ENCODE measurements around the gene PTPN9. TPM values are rescaled to one million over a fixed set of nuclear protein-coding genes. Genes with fewer than 3 reads are reported as not detected.
"Not testable (repeated sequence)": the region's sequence is repeated elsewhere in the genome, so short reads cannot be mapped to it uniquely, and the experiment has no call there.

Gene PTPN9
- polyA plus RNA-seq, 2 donors, result 3.1 to 6.5 TPM

GRCh38 chr15:75538376-75538775 lies 40.7 kb downstream of the PTPN9 start:
- no peaks in the 10 kb centered on the region for H3K9me3 ChIP-seq (ENCODE audit: control insufficient read depth in 2 of 2, insufficient read depth in 1 of 2, low read depth in 1 of 2, low read length in 1 of 2)
- no peak overlapping the region for H3K27ac ChIP-seq (ENCODE audit: low read depth in 2 of 2, low read length in 1 of 2)
- no peaks in the 10 kb centered on the region for H3K4me1 ChIP-seq (ENCODE audit: control insufficient read depth in 2 of 2, insufficient read depth in 2 of 2, low read length in 1 of 2)
- no peaks in the 10 kb centered on the region for H3K27me3 ChIP-seq (ENCODE audit: control insufficient read depth in 1 of 2, insufficient read depth in 2 of 2, low read length in 2 of 2)
- H3K36me3 ChIP-seq (ENCODE audit: control insufficient read depth in 2 of 2, insufficient read depth in 2 of 2, low read length in 1 of 2), result no peaks in the 10 kb centered on the region
- H3K4me3 ChIP-seq (ENCODE audit: low read depth in 1 of 2, low read length in 2 of 2), result no peak overlapping the region
- WGBS, 2 donors, result 66 to 72% methylated on average over 7 of the region's 7 CpGs

- Histone ChIP-seq H3K27ac (ENCODE audit: low read depth in 2 of 2, low read length in 1 of 2) (no peak overlapping the region), H3K9me3 (ENCODE audit: control insufficient read depth in 2 of 2, insufficient read depth in 1 of 2, low read depth in 1 of 2, low read length in 1 of 2) (no peaks in the 10 kb centered on the region), H3K4me3 (ENCODE audit: low read depth in 1 of 2, low read length in 2 of 2) (no peak overlapping the region), H3K4me1 (ENCODE audit: control insufficient read depth in 2 of 2, insufficient read depth in 2 of 2, low read length in 1 of 2) (peaks cover 0 to 4% of the 10 kb centered on the region in 2 donors), H3K36me3 (ENCODE audit: control insufficient read depth in 2 of 2, insufficient read depth in 2 of 2, low read length in 1 of 2) (no peaks in the 10 kb centered on the region), H3K27me3 (ENCODE audit: control insufficient read depth in 1 of 2, insufficient read depth in 2 of 2, low read length in 2 of 2) (no peaks in the 10 kb centered on the region)
- 70 to 73% methylated on average over 1 of the region's 1 CpG for WGBS, 2 donors
Measured at GRCh38 chr15:75533945-75534344, 45.2 kb downstream of the PTPN9 start.

- Histone ChIP-seq H3K4me1 (ENCODE audit: control insufficient read depth in 2 of 2, insufficient read depth in 2 of 2, low read length in 1 of 2) (peaks cover 0 to 4% of the 10 kb centered on the region in 2 donors), H3K27me3 (ENCODE audit: control insufficient read depth in 1 of 2, insufficient read depth in 2 of 2, low read length in 2 of 2) (no peaks in the 10 kb centered on the region), H3K4me3 (ENCODE audit: low read depth in 1 of 2, low read length in 2 of 2) (no peak overlapping the region), H3K9me3 (ENCODE audit: control insufficient read depth in 2 of 2, insufficient read depth in 1 of 2, low read depth in 1 of 2, low read length in 1 of 2) (no peaks in the 10 kb centered on the region), H3K27ac (ENCODE audit: low read depth in 2 of 2, low read length in 1 of 2) (peak overlapping the region; percentile 54 to 74), H3K36me3 (ENCODE audit: control insufficient read depth in 2 of 2, insufficient read depth in 2 of 2, low read length in 1 of 2) (no peaks in the 10 kb centered on the region)
- WGBS, 2 donors, result 42 to 45% methylated on average over 1 of the region's 1 CpG
Measured at GRCh38 chr15:75532413-75533250, 46.5 kb downstream of the PTPN9 start.

- WGBS, 2 donors, result 27 to 39% methylated on average over 3 of the region's 3 CpGs
- H3K4me3 ChIP-seq (ENCODE audit: low read depth in 1 of 2, low read length in 2 of 2), result no peak overlapping the region
- no peaks in the 10 kb centered on the region for H3K27me3 ChIP-seq (ENCODE audit: control insufficient read depth in 1 of 2, insufficient read depth in 2 of 2, low read length in 2 of 2)
- H3K27ac ChIP-seq (ENCODE audit: low read depth in 2 of 2, low read length in 1 of 2), result peak overlapping the region; percentile 14 to 29
- H3K4me1 ChIP-seq (ENCODE audit: control insufficient read depth in 2 of 2, insufficient read depth in 2 of 2, low read length in 1 of 2), result peaks cover 0 to 4% of the 10 kb centered on the region in 2 donors
- H3K36me3 ChIP-seq (ENCODE audit: control insufficient read depth in 2 of 2, insufficient read depth in 2 of 2, low read length in 1 of 2), result peaks cover 4% of the 10 kb centered on the region in 2 donors
- no peaks in the 10 kb centered on the region for H3K9me3 ChIP-seq (ENCODE audit: control insufficient read depth in 2 of 2, insufficient read depth in 1 of 2, low read depth in 1 of 2, low read length in 1 of 2)
Measured at GRCh38 chr15:75531041-75531450, 48.1 kb downstream of the PTPN9 start.

GRCh38 chr15:75530169-75530568 lies 48.9 kb downstream of the PTPN9 start:
- H3K27ac ChIP-seq (ENCODE audit: low read depth in 2 of 2, low read length in 1 of 2), result no peak overlapping the region
- 87 to 96% methylated on average over 4 of the region's 4 CpGs for WGBS, 2 donors
- H3K9me3 ChIP-seq (ENCODE audit: control insufficient read depth in 2 of 2, insufficient read depth in 1 of 2, low read depth in 1 of 2, low read length in 1 of 2), result no peaks in the 10 kb centered on the region
- H3K4me1 ChIP-seq (ENCODE audit: control insufficient read depth in 2 of 2, insufficient read depth in 2 of 2, low read length in 1 of 2), result peaks cover 0 to 4% of the 10 kb centered on the region in 2 donors
- peaks cover 4% of the 10 kb centered on the region in 2 donors for H3K36me3 ChIP-seq (ENCODE audit: control insufficient read depth in 2 of 2, insufficient read depth in 2 of 2, low read length in 1 of 2)
- H3K4me3 ChIP-seq (ENCODE audit: low read depth in 1 of 2, low read length in 2 of 2), result no peak overlapping the region
- no peaks in the 10 kb centered on the region for H3K27me3 ChIP-seq (ENCODE audit: control insufficient read depth in 1 of 2, insufficient read depth in 2 of 2, low read length in 2 of 2)

- H3K27ac ChIP-seq (ENCODE audit: low read depth in 2 of 2, low read length in 1 of 2); H3K27me3 ChIP-seq (ENCODE audit: control insufficient read depth in 1 of 2, insufficient read depth in 2 of 2, low read length in 2 of 2); H3K4me3 ChIP-seq (ENCODE audit: low read depth in 1 of 2, low read length in 2 of 2); H3K4me1 ChIP-seq (ENCODE audit: control insufficient read depth in 2 of 2, insufficient read depth in 2 of 2, low read length in 1 of 2); H3K9me3 ChIP-seq (ENCODE audit: control insufficient read depth in 2 of 2, insufficient read depth in 1 of 2, low read depth in 1 of 2, low read length in 1 of 2): not testable (repeated sequence)
- H3K36me3 ChIP-seq (ENCODE audit: control insufficient read depth in 2 of 2, insufficient read depth in 2 of 2, low read length in 1 of 2), result peaks cover 9 to 12% of the 10 kb centered on the region in 2 donors
- 75 to 81% methylated on average over 3 of the region's 3 CpGs for WGBS, 2 donors
Measured at GRCh38 chr15:75525756-75526155, 53.4 kb downstream of the PTPN9 start.

GRCh38 chr15:75523011-75523410 lies 56.1 kb downstream of the PTPN9 start:
- Histone ChIP-seq H3K4me3 (ENCODE audit: low read depth in 1 of 2, low read length in 2 of 2) (no peak overlapping the region), H3K27ac (ENCODE audit: low read depth in 2 of 2, low read length in 1 of 2) (no peak overlapping the region), H3K27me3 (ENCODE audit: control insufficient read depth in 1 of 2, insufficient read depth in 2 of 2, low read length in 2 of 2) (no peaks in the 10 kb centered on the region), H3K36me3 (ENCODE audit: control insufficient read depth in 2 of 2, insufficient read depth in 2 of 2, low read length in 1 of 2) (peaks cover 9 to 13% of the 10 kb centered on the region in 2 donors), H3K9me3 (ENCODE audit: control insufficient read depth in 2 of 2, insufficient read depth in 1 of 2, low read depth in 1 of 2, low read length in 1 of 2) (no peaks in the 10 kb centered on the region), H3K4me1 (ENCODE audit: control insufficient read depth in 2 of 2, insufficient read depth in 2 of 2, low read length in 1 of 2) (no peaks in the 10 kb centered on the region)
- 94 to 98% methylated on average over 2 of the region's 2 CpGs for WGBS, 2 donors

- no peaks in the 10 kb centered on the region for H3K4me1 ChIP-seq (ENCODE audit: control insufficient read depth in 2 of 2, insufficient read depth in 2 of 2, low read length in 1 of 2)
- H3K36me3 ChIP-seq (ENCODE audit: control insufficient read depth in 2 of 2, insufficient read depth in 2 of 2, low read length in 1 of 2), result peaks cover 4 to 8% of the 10 kb centered on the region in 2 donors
- no peak overlapping the region for H3K4me3 ChIP-seq (ENCODE audit: low read depth in 1 of 2, low read length in 2 of 2)
- H3K27ac ChIP-seq (ENCODE audit: low read depth in 2 of 2, low read length in 1 of 2), result no peak overlapping the region
- H3K27me3 ChIP-seq (ENCODE audit: control insufficient read depth in 1 of 2, insufficient read depth in 2 of 2, low read length in 2 of 2), result no peaks in the 10 kb centered on the region
- 90% methylated on average over 1 of the region's 1 CpG for WGBS, 2 donors
- H3K9me3 ChIP-seq (ENCODE audit: control insufficient read depth in 2 of 2, insufficient read depth in 1 of 2, low read depth in 1 of 2, low read length in 1 of 2), result no peaks in the 10 kb centered on the region
Measured at GRCh38 chr15:75517233-75517632, 61.9 kb downstream of the PTPN9 start.

GRCh38 chr15:75508840-75509532 lies 70.1 kb downstream of the PTPN9 start:
- no peaks in the 10 kb centered on the region for H3K4me1 ChIP-seq (ENCODE audit: control insufficient read depth in 2 of 2, insufficient read depth in 2 of 2, low read length in 1 of 2)
- H3K9me3 ChIP-seq (ENCODE audit: control insufficient read depth in 2 of 2, insufficient read depth in 1 of 2, low read depth in 1 of 2, low read length in 1 of 2), result no peaks in the 10 kb centered on the region
- no peak overlapping the region for H3K27ac ChIP-seq (ENCODE audit: low read depth in 2 of 2, low read length in 1 of 2)
- H3K4me3 ChIP-seq (ENCODE audit: low read depth in 1 of 2, low read length in 2 of 2), result no peak overlapping the region
- 65 to 71% methylated on average over 7 of the region's 7 CpGs for WGBS, 2 donors
- H3K36me3 ChIP-seq (ENCODE audit: control insufficient read depth in 2 of 2, insufficient read depth in 2 of 2, low read length in 1 of 2), result peaks cover 8 to 11% of the 10 kb centered on the region in 2 donors
- H3K27me3 ChIP-seq (ENCODE audit: control insufficient read depth in 1 of 2, insufficient read depth in 2 of 2, low read length in 2 of 2), result no peaks in the 10 kb centered on the region

Data from esophagus (tissue), 2 donors.